Adrenal gland (tissue), 12 donors: ENCODE measurements around the gene TNRC6C. TPM values are rescaled to one million over a fixed set of nuclear protein-coding genes. Genes with fewer than 3 reads are reported as not detected.
A peak's percentile ranks its signal among the peaks of the same experiment; 100 is the strongest.
"Not testable (repeated sequence)": the region's sequence is repeated elsewhere in the genome, so short reads cannot be mapped to it uniquely, and the experiment has no call there.

Experiments used
- DNase-seq, 7 donors: peaks; one replicate each; pipeline ENCODE4 v3.0.0-alpha.2; 2019 to 2020
- H3K27ac ChIP-seq, 5 donors: fragments of 200-600 bp; sonication (generic) in 4 of 5; 1 replicate in 3 of 5; 2 replicates in 2 of 5; pipeline versions ENCODE4 v1.5.1 to v1.8.0; 2016 to 2020; ENCODE audit warnings: mild to moderate bottlenecking in 1 of 5
- H3K27me3 ChIP-seq: fragments of 200-600 bp; 2 replicates; pipeline ENCODE4 v1.8.0; 2021
- H3K36me3 ChIP-seq, 2 donors: fragments of 200-600 bp; replicated peaks in 1 of 2; 1 replicate in 1 of 2; 2 replicates in 1 of 2; pipeline versions ENCODE4 v1.5.1 to v1.8.0; 2018 to 2022
- H3K4me1 ChIP-seq, 2 donors: fragments of 200-600 bp; replicated peaks in 1 of 2; 1 replicate in 1 of 2; 2 replicates in 1 of 2; pipeline versions ENCODE4 v1.5.1 to v1.8.0; 2018 to 2021
- H3K4me3 ChIP-seq, 4 donors: fragments of 200-600 bp; sonication (generic) in 3 of 4; one replicate each; pipeline ENCODE4 v1.5.1; 2016 to 2018
- H3K9me3 ChIP-seq, 3 donors: fragments of 200-600 bp; sonication (generic) in 1 of 3; replicated peaks in 1 of 3; 1 replicate in 2 of 3; 2 replicates in 1 of 3; pipeline versions ENCODE4 v1.5.1 to v1.8.0; 2016 to 2021
- CTCF ChIP-seq, 6 experiments: fragments of 450-650 bp in 4 of 6; fragments of 200-600 bp in 2 of 6; sonication (generic) in 1 of 6; IDR thresholded peaks; 1 replicate in 5 of 6; 2 replicates in 1 of 6; pipeline versions ENCODE4 v1.5.1 to v1.8.0; 2016 to 2021; ENCODE audit warnings: antibody characterized with exemption in 6 of 6, mild to moderate bottlenecking in 2 of 6, moderate library complexity in 1 of 6
- POLR2A ChIP-seq, 2 donors: fragments of 450-650 bp; IDR thresholded peaks; one replicate each; pipeline ENCODE4 v1.6.1; 2017; ENCODE audit warnings: antibody characterized with exemption in 2 of 2, mild to moderate bottlenecking in 2 of 2, moderate library complexity in 1 of 2
- WGBS, 4 donors: extraction: QIAGEN DNeasy Blood & Tissue Kit in 2 of 4; methylation state at CpG; one replicate each; pipeline versions ENCODE4 v1.1.5 to v1.1.7; 2013 to 2017; 5-methylcytosine and 5-hydroxymethylcytosine counted together
- intact Hi-C, 2 donors: fragments of 100-400 bp; cut with DNase I; formaldehyde crosslinking; loops; one replicate each; pipeline versions ENCODE4 v1.14.1 to v1.15.0; 2022 to 2023
- polyA plus RNA-seq, 3 donors: library from polyadenylated mRNA; stranded (reverse); fragments of 200-250 nt in 2 of 3; fragments of 350-450 nt in 1 of 3; fragmentation: Illumina TruSeq in 1 of 3; extraction: RNeasy Lipid Tissue Mini Kit (QIAGEN cat#74804) in 1 of 3; gene quantifications; one replicate each; pipeline ENCODE4 v1.2.3, GENCODE V29; 2013 to 2014
- total RNA-seq, 9 donors: library from RNA; depleted of rRNA in 4 of 9; stranded (reverse); fragments of >200 nt in 4 of 9; fragments of 120-200 nt in 1 of 9; fragmentation: NEBNext Ultra II Directional in 1 of 9; extraction: Animal tissue kit (Norgen Biotek cat#: 25700) in 1 of 9; gene quantifications; one replicate each; pipeline versions ENCODE4 v1.1.0 to v1.2.4, GENCODE V29; 2013 to 2023
- donor health status: healthy with polysubstance abuse.
- donor health status: Bipolar disorder and iron deficiency.
- donor health status: DM: yes; HTN: yes; CAD: no.
- donor health status: DM: no; HTN: no; CAD: no.
- donor health status: DM: no; HTN: no; CAD: no.
- donor health status: DM: yes; HTN: yes; CAD: no.

The TNRC6C gene
- total and polyA plus RNA-seq, 12 donors: 2.8 to 18.7 (median 11.2) TPM

GRCh38 chr17:78137392-78138203, 179.1 kb downstream of the TNRC6C start:
- Histone ChIP-seq H3K36me3 (no peaks in the 10 kb centered on the region), H3K4me3 (no peak overlapping the region), H3K9me3 (no peaks in the 10 kb centered on the region), H3K4me1 (peaks cover 3 to 18% of the 10 kb centered on the region in 2 donors), H3K27ac (no peak overlapping the region), H3K27me3 (no peaks in the 10 kb centered on the region)
- intact Hi-C loops: no loop called here
- DNase-seq: no peak
- peak in 1 of 6 experiments; percentile 17 for TF ChIP-seq CTCF (IDR thresholded peaks at IDR 0.05)
- TF ChIP-seq POLR2A (IDR thresholded peaks at IDR 0.05): no peak
- 62 to 71% (median 66%) methylated on average over 7 to 26 of the region's 26 CpGs for WGBS, 4 donors

- WGBS, 4 donors: 84 to 93% (median 89%) methylated on average over 8 to 17 of the region's 17 CpGs
- intact Hi-C loops: no loop called here
- Histone ChIP-seq H3K4me1 (peaks cover 3 to 19% of the 10 kb centered on the region in 2 donors), H3K9me3 (no peaks in the 10 kb centered on the region), H3K27me3 (no peaks in the 10 kb centered on the region), H3K27ac (no peak overlapping the region), H3K36me3 (no peaks in the 10 kb centered on the region), H3K4me3 (no peak overlapping the region)
- no peak for TF ChIP-seq POLR2A (IDR thresholded peaks at IDR 0.05)
- TF ChIP-seq CTCF (IDR thresholded peaks at IDR 0.05): no peak
- DNase-seq: no peak
Observed at GRCh38 chr17:78138204-78139060, 179.9 kb downstream of the TNRC6C start.

GRCh38 chr17:78139861-78140168, 181.3 kb downstream of the TNRC6C start:
- intact Hi-C loops: not testable (repeated sequence)
- WGBS, 4 donors: 86 to 95% (median 90%) methylated on average over 12 of the region's 12 CpGs

GRCh38 chr17:78140169-78141051, 181.9 kb downstream of the TNRC6C start:
- intact Hi-C loops: no loop called here
- Histone ChIP-seq H3K9me3 (no peaks in the 10 kb centered on the region), H3K27ac (peak overlapping the region in 2 of 5 donors; percentile 55 to 63), H3K36me3 (no peaks in the 10 kb centered on the region), H3K4me1 (peaks cover 21 to 39% of the 10 kb centered on the region in 2 donors), H3K4me3 (peak overlapping the region in 1 of 4 donors; percentile 34), H3K27me3 (no peaks in the 10 kb centered on the region)
- 28 to 34% (median 31%) methylated on average over 21 to 58 of the region's 58 CpGs for WGBS, 4 donors
- DNase-seq: peak; percentile 86 to 96 (median 93)
- peak in 1 of 2 donors; percentile 34 for TF ChIP-seq POLR2A (IDR thresholded peaks at IDR 0.05)
- no peak for TF ChIP-seq CTCF (IDR thresholded peaks at IDR 0.05)

More at GRCh38 chr17:78139861-78140168, 181.3 kb downstream of the TNRC6C start:
- not testable (repeated sequence) for H3K4me3 ChIP-seq, H3K27me3 ChIP-seq, H3K27ac ChIP-seq, DNase-seq, H3K36me3 ChIP-seq, H3K9me3 ChIP-seq
- peaks cover 15 to 33% of the 10 kb centered on the region in 2 donors for H3K4me1 ChIP-seq
